Measurements from ENCODE around the gene SORCS3.

GRCh38 chr10:104630731-104631130 is 10.4 kb upstream of the SORCS3 start:
- TF ChIP-seq, protein P1, sequence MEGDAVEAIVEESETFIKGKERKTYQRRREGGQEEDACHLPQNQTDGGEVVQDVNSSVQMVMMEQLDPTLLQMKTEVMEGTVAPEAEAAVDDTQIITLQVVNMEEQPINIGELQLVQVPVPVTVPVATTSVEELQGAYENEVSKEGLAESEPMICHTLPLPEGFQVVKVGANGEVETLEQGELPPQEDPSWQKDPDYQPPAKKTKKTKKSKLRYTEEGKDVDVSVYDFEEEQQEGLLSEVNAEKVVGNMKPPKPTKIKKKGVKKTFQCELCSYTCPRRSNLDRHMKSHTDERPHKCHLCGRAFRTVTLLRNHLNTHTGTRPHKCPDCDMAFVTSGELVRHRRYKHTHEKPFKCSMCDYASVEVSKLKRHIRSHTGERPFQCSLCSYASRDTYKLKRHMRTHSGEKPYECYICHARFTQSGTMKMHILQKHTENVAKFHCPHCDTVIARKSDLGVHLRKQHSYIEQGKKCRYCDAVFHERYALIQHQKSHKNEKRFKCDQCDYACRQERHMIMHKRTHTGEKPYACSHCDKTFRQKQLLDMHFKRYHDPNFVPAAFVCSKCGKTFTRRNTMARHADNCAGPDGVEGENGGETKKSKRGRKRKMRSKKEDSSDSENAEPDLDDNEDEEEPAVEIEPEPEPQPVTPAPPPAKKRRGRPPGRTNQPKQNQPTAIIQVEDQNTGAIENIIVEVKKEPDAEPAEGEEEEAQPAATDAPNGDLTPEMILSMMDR (conservative IDR thresholded peaks at IDR 0.05; ENCODE audit: low read depth, low read length): no peak
- no peak for TF ChIP-seq EZH2 (IDR thresholded peaks at IDR 0.05; ENCODE audit: low read length, unreplicated experiment)

All from PC-3 (cell line).